Measurements from ENCODE around the gene INPP5B. TPM values are rescaled to one million over a fixed set of nuclear protein-coding genes. Genes with fewer than 3 reads are reported as not detected.
"Not testable (repeated sequence)": the region's sequence is repeated elsewhere in the genome, so short reads cannot be mapped to it uniquely, and the experiment has no call there.

The INPP5B gene
- total and polyA plus RNA-seq, 2 experiments from 2014 or later = 10.0 to 34.3 TPM

GRCh38 chr1:37905727-37906126, 41.1 kb downstream of the INPP5B start:
- Histone ChIP-seq H3K36me3 (ENCODE audit: low read depth) (peaks cover 12% of the 10 kb centered on the region; the same call in 1 of the 2 replicates), H2AFZ (no peak overlapping the region), H4K20me1 (ENCODE audit: insufficient read depth) (no peaks in the 10 kb centered on the region), H3K27ac (no peak overlapping the region), H3K27me3 (replicated peaks; ENCODE audit: insufficient read depth) (no peaks in the 10 kb centered on the region), H3K9ac (no peak overlapping the region), H3K4me1 (ENCODE audit: insufficient read depth) (peaks cover 4% of the 10 kb centered on the region; the same call in 1 of the 2 replicates), H3K9me2 (ENCODE audit: insufficient read depth) (no peaks in the 10 kb centered on the region), H3K4me3 (no peak overlapping the region), H3K9me3 (ENCODE audit: low read depth) (no peaks in the 10 kb centered on the region), H3K79me2 (ENCODE audit: insufficient read depth) (peaks cover 23% of the 10 kb centered on the region; the same call in 1 of the 2 replicates), H3F3A (ENCODE audit: insufficient read depth) (peaks cover 9% of the 10 kb centered on the region; the same call in 1 of the 2 replicates), H3K4me2 (ENCODE audit: unreplicated experiment) (no peak overlapping the region)
- TF ChIP-seq EZH2phosphoT487 (IDR thresholded peaks at IDR 0.05; ENCODE audit: insufficient read depth, low read depth) = no peak
- no peak for TF ChIP-seq EZH2 (IDR thresholded peaks at IDR 0.05; ENCODE audit: insufficient read depth, poor library complexity, severe bottlenecking)
- WGBS, 2 experiments (ENCODE audit: low coverage in 1 of 2, low lambda C conversion rate in 2 of 2, missing lambda C conversion rate in 2 of 2) = 98 to 100% methylated on average over 1 of the region's 1 CpG
- DNase-seq = no peak
- in situ Hi-C loops (cut with MboI) = no loop called here

GRCh38 chr1:37903921-37904320, 42.9 kb downstream of the INPP5B start:
- Histone ChIP-seq H3K36me3 (ENCODE audit: low read depth) (peaks cover 12% of the 10 kb centered on the region; the same call in 1 of the 2 replicates), H3K79me2 (ENCODE audit: insufficient read depth) (peaks cover 18% of the 10 kb centered on the region; the same call in 1 of the 2 replicates)
- in situ Hi-C loops (cut with MboI); H3K27ac ChIP-seq; H4K20me1 ChIP-seq (ENCODE audit: insufficient read depth); H3K27me3 ChIP-seq (replicated peaks; ENCODE audit: insufficient read depth); H3K9me2 ChIP-seq (ENCODE audit: insufficient read depth); H3K4me2 ChIP-seq (ENCODE audit: unreplicated experiment); H3F3A ChIP-seq (ENCODE audit: insufficient read depth); H3K9ac ChIP-seq; H3K4me3 ChIP-seq; H3K9me3 ChIP-seq (ENCODE audit: low read depth); H3K4me1 ChIP-seq (ENCODE audit: insufficient read depth); H2AFZ ChIP-seq: not testable (repeated sequence)
- peak; percentile 21 for DNase-seq
- 73 to 77% methylated on average over 6 of the region's 6 CpGs for WGBS, 2 experiments (ENCODE audit: low coverage in 1 of 2, low lambda C conversion rate in 2 of 2, missing lambda C conversion rate in 2 of 2)

- H3K27ac ChIP-seq = no peak overlapping the region
- H3K79me2 ChIP-seq (ENCODE audit: insufficient read depth) = peaks cover 16% of the 10 kb centered on the region; the same call in 1 of the 2 replicates
- in situ Hi-C loops (cut with MboI) = no loop called here
- peaks cover 4% of the 10 kb centered on the region; the same call in 1 of the 2 replicates for H3K4me1 ChIP-seq (ENCODE audit: insufficient read depth)
- H3K27me3 ChIP-seq (replicated peaks; ENCODE audit: insufficient read depth) = no peaks in the 10 kb centered on the region
- H4K20me1 ChIP-seq (ENCODE audit: insufficient read depth) = no peaks in the 10 kb centered on the region
- peaks cover 9% of the 10 kb centered on the region; the same call in 1 of the 2 replicates for H3F3A ChIP-seq (ENCODE audit: insufficient read depth)
- no peak for DNase-seq
- no peaks in the 10 kb centered on the region for H3K9me2 ChIP-seq (ENCODE audit: insufficient read depth)
- H3K4me3 ChIP-seq = no peak overlapping the region
- H2AFZ ChIP-seq = no peak overlapping the region
- no peaks in the 10 kb centered on the region for H3K9me3 ChIP-seq (ENCODE audit: low read depth)
- no peak overlapping the region for H3K9ac ChIP-seq
- 90 to 93% methylated on average over 5 of the region's 5 CpGs for WGBS, 2 experiments (ENCODE audit: low coverage in 1 of 2, low lambda C conversion rate in 2 of 2, missing lambda C conversion rate in 2 of 2)
- H3K4me2 ChIP-seq (ENCODE audit: unreplicated experiment) = no peak overlapping the region
- TF ChIP-seq EZH2phosphoT487 (IDR thresholded peaks at IDR 0.05; ENCODE audit: insufficient read depth, low read depth) (no peak), EZH2 (IDR thresholded peaks at IDR 0.05; ENCODE audit: insufficient read depth, poor library complexity, severe bottlenecking) (no peak)
- peaks cover 12% of the 10 kb centered on the region; the same call in 1 of the 2 replicates for H3K36me3 ChIP-seq (ENCODE audit: low read depth)
These were observed 43.9 kb downstream of the INPP5B start for GRCh38 chr1:37902983-37903382.

GRCh38 chr1:37901893-37902225, 45.0 kb downstream of the INPP5B start:
- TF ChIP-seq EZH2phosphoT487 (IDR thresholded peaks at IDR 0.05; ENCODE audit: insufficient read depth, low read depth) (no peak), EZH2 (IDR thresholded peaks at IDR 0.05; ENCODE audit: insufficient read depth, poor library complexity, severe bottlenecking) (no peak)
- no peaks in the 10 kb centered on the region for H4K20me1 ChIP-seq (ENCODE audit: insufficient read depth)
- H3K4me1 ChIP-seq (ENCODE audit: insufficient read depth) = no peaks in the 10 kb centered on the region
- peaks cover 11% of the 10 kb centered on the region; the same call in 1 of the 2 replicates for H3K79me2 ChIP-seq (ENCODE audit: insufficient read depth)
- H3K9me3 ChIP-seq (ENCODE audit: low read depth) = no peaks in the 10 kb centered on the region
- no peak overlapping the region for H3K4me2 ChIP-seq (ENCODE audit: unreplicated experiment)
- no peaks in the 10 kb centered on the region for H3K27me3 ChIP-seq (replicated peaks; ENCODE audit: insufficient read depth)
- no peaks in the 10 kb centered on the region for H3K9me2 ChIP-seq (ENCODE audit: insufficient read depth)
- H3K9ac ChIP-seq = no peak overlapping the region
- DNase-seq = no peak
- H3F3A ChIP-seq (ENCODE audit: insufficient read depth) = peaks cover 9% of the 10 kb centered on the region; the same call in 1 of the 2 replicates
- 85 to 95% methylated on average over 6 of the region's 6 CpGs for WGBS, 2 experiments (ENCODE audit: low coverage in 1 of 2, low lambda C conversion rate in 2 of 2, missing lambda C conversion rate in 2 of 2)
- H3K36me3 ChIP-seq (ENCODE audit: low read depth) = peaks cover 12% of the 10 kb centered on the region; the same call in 1 of the 2 replicates
- no peak overlapping the region for H3K4me3 ChIP-seq
- in situ Hi-C loops (cut with MboI) = no loop called here
- no peak overlapping the region for H3K27ac ChIP-seq
- H2AFZ ChIP-seq = no peak overlapping the region

Data from GM23248 (cell line).